GM12872 (cell line): ENCODE measurements around the gene RHCG.
A peak's percentile ranks its signal among the peaks of the same experiment; 100 is the strongest.

Source experiments
- TF ChIP-seq, protein P1 (sequence below): IDR thresholded peaks from 3 replicates; pipeline ENCODE4 v1.5.1; 2011; ENCODE audit warnings: low read depth, mild to moderate bottlenecking, low read length, moderate library complexity; ENCODE audit not compliant: insufficient read depth

RHCG gene

DNA sequence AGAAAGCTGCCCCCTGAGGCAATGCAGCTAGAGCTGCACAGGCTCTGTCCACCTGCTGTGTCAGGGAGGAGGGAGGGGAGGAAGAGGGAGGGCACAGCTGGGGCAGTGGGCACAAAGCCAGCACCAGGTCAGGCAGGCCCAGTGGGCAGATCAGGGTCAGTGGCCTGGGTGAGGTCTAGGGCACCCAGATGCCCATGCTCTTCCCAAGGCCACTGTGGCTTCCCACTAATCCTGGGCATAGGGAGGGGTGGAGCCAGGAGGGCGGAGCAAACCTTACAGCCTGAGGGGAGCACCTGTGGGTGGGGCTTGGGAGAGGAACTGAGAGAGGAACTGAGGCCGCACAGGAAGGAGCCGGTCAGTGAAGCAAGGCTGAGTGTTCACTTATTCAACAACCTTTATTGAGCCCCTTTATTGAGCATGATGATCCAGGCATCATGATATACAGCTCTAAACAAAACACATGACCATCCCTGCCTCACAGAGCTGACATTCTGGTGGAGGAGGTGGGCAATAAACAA is 55.0 kb downstream of the RHCG start:
- TF ChIP-seq, protein P1, sequence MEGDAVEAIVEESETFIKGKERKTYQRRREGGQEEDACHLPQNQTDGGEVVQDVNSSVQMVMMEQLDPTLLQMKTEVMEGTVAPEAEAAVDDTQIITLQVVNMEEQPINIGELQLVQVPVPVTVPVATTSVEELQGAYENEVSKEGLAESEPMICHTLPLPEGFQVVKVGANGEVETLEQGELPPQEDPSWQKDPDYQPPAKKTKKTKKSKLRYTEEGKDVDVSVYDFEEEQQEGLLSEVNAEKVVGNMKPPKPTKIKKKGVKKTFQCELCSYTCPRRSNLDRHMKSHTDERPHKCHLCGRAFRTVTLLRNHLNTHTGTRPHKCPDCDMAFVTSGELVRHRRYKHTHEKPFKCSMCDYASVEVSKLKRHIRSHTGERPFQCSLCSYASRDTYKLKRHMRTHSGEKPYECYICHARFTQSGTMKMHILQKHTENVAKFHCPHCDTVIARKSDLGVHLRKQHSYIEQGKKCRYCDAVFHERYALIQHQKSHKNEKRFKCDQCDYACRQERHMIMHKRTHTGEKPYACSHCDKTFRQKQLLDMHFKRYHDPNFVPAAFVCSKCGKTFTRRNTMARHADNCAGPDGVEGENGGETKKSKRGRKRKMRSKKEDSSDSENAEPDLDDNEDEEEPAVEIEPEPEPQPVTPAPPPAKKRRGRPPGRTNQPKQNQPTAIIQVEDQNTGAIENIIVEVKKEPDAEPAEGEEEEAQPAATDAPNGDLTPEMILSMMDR, result no peak

DNA sequence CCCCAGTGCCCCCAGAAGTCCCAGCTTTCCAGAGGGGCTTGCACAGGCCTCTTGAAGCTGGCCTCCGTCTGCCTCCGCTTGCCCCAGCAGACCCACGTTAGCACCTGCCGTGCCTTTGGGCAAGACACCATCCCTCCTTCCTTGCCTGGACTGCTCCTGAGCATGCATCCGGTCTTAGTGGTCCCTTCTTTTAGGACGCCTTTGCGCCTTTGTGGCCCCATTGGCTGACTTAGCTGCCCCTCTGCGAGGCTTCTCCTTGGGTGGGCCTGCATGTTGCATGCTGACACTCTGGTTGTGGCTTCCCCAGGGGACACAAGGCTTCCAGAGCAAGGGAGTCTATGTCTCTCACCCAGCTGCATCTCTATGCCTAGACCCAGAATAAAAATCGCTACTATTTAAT is 56.6 kb downstream of the RHCG start:
- TF ChIP-seq, protein P1, result no peak

DNA sequence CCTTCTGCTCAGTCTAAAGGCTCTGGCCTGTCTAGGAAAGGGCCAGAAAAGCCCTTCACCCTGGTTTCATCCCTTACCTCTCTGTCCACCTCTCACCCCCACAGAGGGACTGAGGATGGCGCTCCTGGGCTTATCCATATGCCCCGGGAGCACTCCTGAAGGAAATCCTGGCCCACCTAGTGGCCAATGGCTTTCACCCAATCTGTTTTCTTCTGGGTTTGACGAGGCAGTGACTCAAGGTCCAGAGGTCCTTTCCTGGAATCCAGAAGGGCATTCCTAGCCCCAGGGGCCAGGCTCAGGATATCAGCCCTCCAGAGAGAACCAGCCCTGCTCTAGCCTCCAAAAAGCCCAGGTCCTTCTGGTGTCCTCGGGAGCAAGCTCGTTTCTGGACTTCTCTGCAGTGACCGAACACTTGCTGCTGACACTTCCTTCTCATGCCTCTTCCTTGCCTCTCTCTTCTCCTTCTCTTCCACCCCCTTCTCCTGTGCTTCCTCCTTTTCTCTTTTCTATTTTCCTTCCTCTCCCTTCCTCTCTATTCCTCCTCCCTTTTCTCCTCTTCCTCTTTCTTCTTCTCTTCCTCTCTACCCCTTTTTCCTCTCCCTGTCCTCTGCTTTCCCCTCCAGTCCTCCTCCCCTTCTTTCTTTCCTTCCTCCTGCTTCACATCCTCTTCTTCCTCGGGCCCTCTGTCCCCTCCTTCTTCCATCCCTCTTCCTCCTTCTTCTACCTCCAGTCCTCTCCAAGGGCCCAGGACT is 59.6 kb downstream of the RHCG start:
- TF ChIP-seq, protein P1, result no peak

DNA sequence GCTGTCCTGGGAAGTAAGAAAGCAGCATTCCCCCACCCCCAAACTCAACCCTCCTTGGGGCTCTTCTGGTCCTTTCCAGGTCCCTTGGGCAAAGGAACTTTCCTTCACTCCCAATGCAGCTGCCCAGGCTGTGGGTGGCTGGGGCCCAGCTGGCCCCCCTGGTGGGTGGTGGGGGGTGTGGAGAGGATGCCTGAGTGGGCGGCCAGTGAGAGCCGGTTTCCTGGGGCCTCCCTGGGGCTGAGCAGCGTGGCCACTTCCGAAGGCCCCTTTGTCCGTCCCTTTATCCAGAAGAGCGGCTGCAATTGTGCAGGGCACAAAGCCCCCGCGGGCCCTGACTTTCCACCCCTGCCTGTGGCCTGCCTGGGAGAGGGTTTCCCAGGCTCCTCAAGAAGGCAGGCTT is 61.0 kb downstream of the RHCG start:
- TF ChIP-seq, protein P1, result no peak

DNA sequence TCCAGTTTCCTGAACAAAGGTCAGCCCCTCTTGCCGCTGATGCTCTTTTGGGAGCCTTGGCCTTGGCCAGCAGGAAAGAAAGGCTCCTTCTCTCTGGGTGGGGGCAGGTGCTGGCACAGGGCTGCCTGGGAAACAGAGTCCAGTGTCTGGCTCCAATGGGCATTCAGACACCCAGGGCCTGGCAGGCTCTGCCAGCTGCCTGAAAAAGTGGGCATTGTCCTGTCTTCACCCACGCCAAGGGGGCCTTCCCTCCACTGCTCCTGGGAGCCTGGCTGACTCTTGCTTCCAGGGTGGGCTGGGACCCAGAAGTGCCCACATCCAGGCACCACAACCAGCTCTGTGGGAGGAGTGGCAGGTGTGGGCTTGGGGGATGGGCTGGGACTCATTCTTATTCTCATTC is 62.7 kb downstream of the RHCG start:
- TF ChIP-seq, protein P1, result no peak

DNA sequence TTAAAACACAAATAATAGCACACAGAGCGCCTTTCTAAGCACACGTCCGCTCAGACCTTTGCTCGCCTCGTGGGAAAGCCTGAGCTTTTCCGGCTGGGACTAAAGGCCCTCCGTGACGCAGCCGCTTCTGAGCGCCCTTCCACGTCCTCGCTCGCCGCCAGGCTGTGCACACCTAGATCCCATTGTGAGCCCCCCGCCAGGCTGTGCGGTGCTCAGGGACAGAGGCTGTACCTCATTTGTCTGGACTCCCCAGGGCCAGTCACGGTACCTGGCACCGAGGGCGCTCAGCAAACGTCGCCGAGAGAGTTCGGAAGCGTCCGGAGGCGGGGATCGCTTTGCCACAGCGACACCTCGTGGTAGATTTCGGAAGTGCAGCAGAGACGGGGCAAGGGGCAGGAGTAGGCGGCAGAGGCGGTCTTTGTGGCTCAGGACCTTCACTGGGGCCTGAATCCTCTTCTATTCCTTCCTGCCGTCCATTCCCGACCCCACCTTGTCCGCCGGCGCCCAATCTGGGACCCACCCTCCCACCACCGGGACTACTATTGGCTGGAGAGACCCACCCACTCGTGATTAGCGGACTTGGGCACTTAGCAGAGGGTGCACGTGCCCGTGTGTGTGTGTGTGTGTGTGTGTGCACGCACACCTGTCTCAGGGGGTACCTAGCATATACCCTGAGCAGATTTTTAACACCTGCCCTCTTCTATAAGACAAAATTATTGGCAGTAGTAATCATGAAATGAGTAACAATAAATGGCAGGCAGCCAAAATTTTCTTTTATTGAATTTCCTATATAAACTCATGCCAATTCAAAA is 65.6 kb downstream of the RHCG start:
- TF ChIP-seq, protein P1, result peak; percentile 99

DNA sequence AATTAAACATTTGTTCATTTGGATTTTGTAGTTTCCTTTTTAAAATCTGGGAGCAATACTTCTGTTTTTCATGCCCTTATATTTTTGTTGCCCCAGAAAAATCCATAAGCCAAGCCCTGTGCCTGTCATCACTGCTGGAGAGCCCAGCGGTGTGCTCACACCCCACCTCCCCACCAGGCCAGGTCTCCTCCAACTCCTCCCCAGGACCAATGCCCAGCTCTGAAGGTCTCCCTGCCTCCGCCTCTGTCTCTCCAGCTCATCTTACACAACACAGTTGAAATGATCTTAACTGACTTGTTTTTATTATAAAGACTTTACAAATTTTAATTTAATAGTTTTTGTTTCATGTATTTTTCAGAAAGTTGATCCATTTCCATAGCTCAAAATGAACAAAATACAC is 66.4 kb downstream of the RHCG start:
- TF ChIP-seq, protein P1, result no peak
